Gastrocnemius medialis (tissue), 4 donors: ENCODE results near the gene PLN. TPM values are rescaled to one million over a fixed set of nuclear protein-coding genes. Genes with fewer than 3 reads are reported as not detected.

ENCODE experiments used
- ATAC-seq, 2 donors: fragments of 150-250 bp; one replicate each; pipeline ENCODE4 v1.9.1; 2016
- DNase-seq, 2 donors: peaks; one replicate each; pipeline ENCODE4 v3.0.0-alpha.2; 2019
- H3K27ac ChIP-seq, 4 donors: fragments of 200-600 bp; sonication (generic); 1 replicate in 1 of 4; 2 replicates in 3 of 4; pipeline ENCODE4 v1.5.1; 2016 to 2018; ENCODE audit warnings: mild to moderate bottlenecking in 2 of 4, moderate library complexity in 1 of 4
- H3K27me3 ChIP-seq, 3 donors: fragments of 200-600 bp; sonication (generic) in 2 of 3; 1 replicate in 1 of 3; 2 replicates in 2 of 3; pipeline versions ENCODE4 v1.5.1 to v1.6.0; 2016 to 2019; ENCODE audit warnings: mild to moderate bottlenecking in 1 of 3, moderate library complexity in 1 of 3
- H3K36me3 ChIP-seq, 2 donors: fragments of 200-600 bp; sonication (generic) in 1 of 2; one replicate each; pipeline ENCODE4 v1.5.1; 2017 to 2018
- H3K4me1 ChIP-seq, 2 donors: fragments of 200-600 bp; sonication (generic) in 1 of 2; one replicate each; pipeline ENCODE4 v1.5.1; 2016 to 2017; ENCODE audit warnings: mild to moderate bottlenecking in 2 of 2
- H3K4me3 ChIP-seq, 4 donors: fragments of 200-600 bp; sonication (generic) in 3 of 4; 1 replicate in 1 of 4; 2 replicates in 3 of 4; pipeline ENCODE4 v1.5.1; 2016 to 2019; ENCODE audit warnings: mild to moderate bottlenecking in 2 of 4
- H3K9me3 ChIP-seq, 3 donors: fragments of 200-600 bp; sonication (generic) in 2 of 3; 1 replicate in 1 of 3; 2 replicates in 2 of 3; pipeline ENCODE4 v1.5.1; 2016 to 2019
- CTCF ChIP-seq, 5 experiments: fragments of 450-650 bp in 3 of 5; fragments of 200-600 bp in 2 of 5; sonication (generic) in 2 of 5; IDR thresholded peaks in 4 of 5; conservative IDR thresholded peaks in 1 of 5; 1 replicate in 4 of 5; 2 replicates in 1 of 5; pipeline ENCODE4 v1.5.1; 2016 to 2019; ENCODE audit warnings: antibody characterized with exemption in 5 of 5, mild to moderate bottlenecking in 3 of 5, moderate library complexity in 3 of 5
- POLR2A ChIP-seq, 2 donors: fragments of 450-650 bp; IDR thresholded peaks; one replicate each; pipeline ENCODE4 v1.6.1; 2017; ENCODE audit warnings: antibody characterized with exemption in 2 of 2, mild to moderate bottlenecking in 2 of 2, moderate library complexity in 2 of 2
- in situ Hi-C, 4 donors: fragments of 200-750 bp; cut with MboI; loops; one replicate each; pipeline versions ENCODE4 v1.15.0 to v1.8.0; 2017; ENCODE audit warnings: low sequenced_read_pairs in 4 of 4
- intact Hi-C: fragments of 100-400 bp; cut with DNase I; formaldehyde crosslinking; loops from one replicate; pipeline ENCODE4 v1.15.1; 2023; ENCODE audit warnings: low total_unique reads
- total RNA-seq, 4 donors: library from RNA; depleted of rRNA; stranded (reverse); fragments of >200 nt; gene quantifications; one replicate each; pipeline versions ENCODE4 v1.1.0 to v1.2.3, GENCODE V29; 2016

The PLN gene
- total RNA-seq, 4 donors from 2014 or later = 49.6 to 278 (median 202) TPM

- Histone ChIP-seq H3K27me3 (no peaks in the 10 kb centered on the region), H3K27ac (peak overlapping the region; percentile 81 to 85 (median 84)), H3K4me3 (no peak overlapping the region), H3K4me1 (peaks cover 70 to 78% of the 10 kb centered on the region in 2 donors), H3K36me3 (no peaks in the 10 kb centered on the region), H3K9me3 (no peaks in the 10 kb centered on the region)
- intact Hi-C loops (no loop called here), in situ Hi-C loops (loop anchor here in 2 of 4 donors (10.0 to 25.0 kb wide), 2 partner anchors 298 to 300 kb away; no protein-coding TSS in a partner anchor)
- TF ChIP-seq CTCF (IDR thresholded peaks at IDR 0.05 in 4 of 5, conservative IDR thresholded peaks at IDR 0.05 in 1 of 5) = no peak
- no peak for TF ChIP-seq POLR2A (IDR thresholded peaks at IDR 0.05)
- DNase-seq (no peak), ATAC-seq (no peak)
Observed at GRCh38 chr6:118584911-118585310, 36.8 kb downstream of the PLN start.

- no peaks in the 10 kb centered on the region for H3K9me3 ChIP-seq
- peaks cover 73 to 88% of the 10 kb centered on the region in 2 donors for H3K4me1 ChIP-seq
- no peaks in the 10 kb centered on the region for H3K36me3 ChIP-seq
- in situ Hi-C loops (loop anchor here in 2 of 4 donors (10.0 to 25.0 kb wide), 2 partner anchors 300 to 302 kb away; no protein-coding TSS in a partner anchor), intact Hi-C loops (no loop called here)
- ATAC-seq (no peak), DNase-seq (no peak)
- no peak overlapping the region for H3K4me3 ChIP-seq
- peak overlapping the region in 1 of 4 donors; percentile 83 for H3K27ac ChIP-seq
- no peaks in the 10 kb centered on the region for H3K27me3 ChIP-seq
- TF ChIP-seq POLR2A (IDR thresholded peaks at IDR 0.05) (no peak), CTCF (IDR thresholded peaks at IDR 0.05 in 4 of 5, conservative IDR thresholded peaks at IDR 0.05 in 1 of 5) (no peak)
Observed at GRCh38 chr6:118586746-118587485, 38.8 kb downstream of the PLN start.

- H3K27me3 ChIP-seq = no peaks in the 10 kb centered on the region
- H3K27ac ChIP-seq = peak overlapping the region in 3 of 4 donors; percentile 13 to 55 (median 23)
- H3K4me1 ChIP-seq = peaks cover 78 to 88% of the 10 kb centered on the region in 2 donors
- intact Hi-C loops (no loop called here), in situ Hi-C loops (loop anchor here in 2 of 4 donors (10.0 to 25.0 kb wide), 2 partner anchors 301 to 304 kb away; no protein-coding TSS in a partner anchor)
- ATAC-seq (no peak), DNase-seq (no peak)
- no peaks in the 10 kb centered on the region for H3K9me3 ChIP-seq
- H3K36me3 ChIP-seq = no peaks in the 10 kb centered on the region
- no peak overlapping the region for H3K4me3 ChIP-seq
- no peak for TF ChIP-seq CTCF (IDR thresholded peaks at IDR 0.05 in 4 of 5, conservative IDR thresholded peaks at IDR 0.05 in 1 of 5)
- TF ChIP-seq POLR2A (IDR thresholded peaks at IDR 0.05) = no peak
Observed at GRCh38 chr6:118588626-118589025, 40.5 kb downstream of the PLN start.

GRCh38 chr6:118589186-118589585, 41.1 kb downstream of the PLN start:
- DNase-seq (no peak), ATAC-seq (no peak)
- peak overlapping the region in 3 of 4 donors; percentile 13 to 55 (median 23) for H3K27ac ChIP-seq
- TF ChIP-seq CTCF (IDR thresholded peaks at IDR 0.05 in 4 of 5, conservative IDR thresholded peaks at IDR 0.05 in 1 of 5) (no peak), POLR2A (IDR thresholded peaks at IDR 0.05) (no peak)
- no peaks in the 10 kb centered on the region for H3K27me3 ChIP-seq
- peaks cover 76 to 85% of the 10 kb centered on the region in 2 donors for H3K4me1 ChIP-seq
- H3K4me3 ChIP-seq = no peak overlapping the region
- intact Hi-C loops (no loop called here), in situ Hi-C loops (loop anchor here in 2 of 4 donors (10.0 to 25.0 kb wide), 2 partner anchors 302 to 304 kb away; no protein-coding TSS in a partner anchor)
- no peaks in the 10 kb centered on the region for H3K36me3 ChIP-seq
- H3K9me3 ChIP-seq = no peaks in the 10 kb centered on the region
